GM12878 (cell line): ENCODE data around the gene SPIB. TPM values are rescaled to one million over a fixed set of nuclear protein-coding genes. Genes with fewer than 3 reads are reported as not detected.

Source experiments
- ATAC-seq: fragments of 200-7000 bp; cut with Tn5 transposase; 3 replicates; pipeline ENCODE4 v1.9.1; 2020; ENCODE audit warnings: mild to moderate bottlenecking, moderate library complexity
- BruUV-seq: library from RNA; stranded (reverse); fragments of 400-500 nt; replicated peaks from 2 replicates; lab custom pipeline; 2021; lab: Mats Ljungman, UMichigan
- CTCF ChIA-PET: fragments of 300-600 bp; sonication (Branson Sonifier 250); formaldehyde crosslinking; extraction: SDS; loops from one replicate; lab custom pipeline; 2021; ENCODE audit warnings: inconsistent platforms; lab: Yijun Ruan, JAX
- POLR2A ChIA-PET: fragments of 350-600 bp; formaldehyde crosslinking; extraction: SDS; loops from one replicate; lab custom pipeline; 2021; ENCODE audit warnings: inconsistent platforms; lab: Charles Lee
- RAD21 ChIA-PET: fragments of 300-600 bp; sonication (Branson Sonifier 250); formaldehyde crosslinking; loops from one replicate; lab custom pipeline; 2023; ENCODE audit warnings: antibody characterized with exemption; ENCODE audit not compliant: unreplicated experiment; lab: Charles Lee
- SMC1A ChIA-PET: fragments of 300-600 bp; sonication (Branson Sonifier 250); formaldehyde crosslinking; loops from one replicate; lab custom pipeline; 2023; ENCODE audit not compliant: unreplicated experiment, uncharacterized antibody; lab: Charles Lee
- DNase-seq: peaks from one replicate; pipeline ENCODE4 v3.0.0-alpha.2; 2011; ENCODE audit warnings: low read depth, low spot score
- FAIRE-seq: peaks from 3 replicates; lab custom pipeline; 2011; peaks lifted over from hg19 to GRCh38; lab: Jason Lieb, UNC
- H2AFZ ChIP-seq: 2 replicates; pipeline ENCODE4 v1.6.0; 2011; ENCODE audit warnings: low read depth, low read length, control low read depth; ENCODE audit not compliant: control insufficient read depth
- H3K27ac ChIP-seq: 2 replicates; pipeline ENCODE4 v1.5.1; 2011; ENCODE audit warnings: control low read depth; ENCODE audit not compliant: control insufficient read depth, insufficient read depth
- H3K27me3 ChIP-seq, 2 experiments: replicated peaks in 1 of 2; 2 replicates each; pipeline versions ENCODE4 v1.6.0 to v1.6.1; 2011; ENCODE audit warnings: low read length in 1 of 2; ENCODE audit not compliant: control insufficient read depth in 2 of 2, insufficient read depth in 2 of 2
- H3K36me3 ChIP-seq, 2 experiments: 2 replicates each; pipeline ENCODE4 v1.5.1; 2011; ENCODE audit warnings: low read length in 1 of 2; ENCODE audit not compliant: control insufficient read depth in 2 of 2, insufficient read depth in 2 of 2
- H3K4me1 ChIP-seq: 2 replicates; pipeline ENCODE4 v1.6.1; 2011; ENCODE audit warnings: mild to moderate bottlenecking, low read length, moderate library complexity, mixed read lengths; ENCODE audit not compliant: control insufficient read depth, insufficient read depth
- H3K4me2 ChIP-seq: 2 replicates; pipeline ENCODE4 v1.6.0; 2011; ENCODE audit warnings: control low read depth; ENCODE audit not compliant: control insufficient read depth, insufficient read depth
- H3K4me3 ChIP-seq: fragments of 200-600 bp; sonication (generic); 2 replicates; pipeline ENCODE4 v1.5.1; 2016
- H3K79me2 ChIP-seq: 2 replicates; pipeline ENCODE4 v1.6.0; 2011; ENCODE audit warnings: low read length; ENCODE audit not compliant: control insufficient read depth, insufficient read depth
- H3K9ac ChIP-seq: 2 replicates; pipeline ENCODE4 v1.8.0; 2011; ENCODE audit warnings: low read length, control low read depth, mixed read lengths; ENCODE audit not compliant: control insufficient read depth, insufficient read depth
- H3K9me3 ChIP-seq: replicated peaks from 3 replicates; pipeline ENCODE4 v1.5.1; 2011; ENCODE audit warnings: mild to moderate bottlenecking, low read length; ENCODE audit not compliant: control insufficient read depth, insufficient read depth
- H4K20me1 ChIP-seq: 2 replicates; pipeline ENCODE4 v1.6.0; 2011; ENCODE audit not compliant: control insufficient read depth, insufficient read depth
- EP300 ChIP-seq, 2 experiments: fragments of 150-350 bp in 1 of 2; IDR thresholded peaks; 2 replicates each; pipeline ENCODE4 v1.6.1; 2011 to 2012; ENCODE audit warnings: low read depth in 2 of 2, low read length in 2 of 2, borderline replicate concordance in 1 of 2, improper control_type of control experiment in 1 of 2, inconsistent platforms in 1 of 2; ENCODE audit not compliant: control insufficient read depth in 1 of 2
- FOXK2 ChIP-seq: fragments of 450-650 bp; IDR thresholded peaks from 2 replicates; pipeline ENCODE4 v1.6.1; 2017; ENCODE audit warnings: mild to moderate bottlenecking, moderate library complexity
- NRF1 ChIP-seq: conservative IDR thresholded peaks from 2 replicates; pipeline ENCODE4 v1.6.1; 2011; ENCODE audit warnings: mild to moderate bottlenecking, low read depth, low read length, improper control_type of control experiment
- PAX8 ChIP-seq: fragments of 450-650 bp; IDR thresholded peaks from 2 replicates; pipeline ENCODE4 v1.6.1; 2017; ENCODE audit warnings: mild to moderate bottlenecking, moderate library complexity
- SMAD1 ChIP-seq: fragments of 450-650 bp; IDR thresholded peaks from 2 replicates; pipeline ENCODE4 v1.6.1; 2018; ENCODE audit warnings: mild to moderate bottlenecking, low read depth; ENCODE audit not compliant: partially characterized antibody
- SMC3 ChIP-seq: IDR thresholded peaks from 2 replicates; pipeline ENCODE4 v1.6.1; 2011; ENCODE audit warnings: low read length, improper control_type of control experiment, borderline replicate concordance
- SRF ChIP-seq, 2 experiments: IDR thresholded peaks; 2 replicates each; pipeline ENCODE4 v1.6.1; 2011; ENCODE audit warnings: low read depth in 2 of 2, low read length in 2 of 2, mild to moderate bottlenecking in 1 of 2, moderate library complexity in 1 of 2
- WGBS: methylation state at CpG from one replicate; pipeline ENCODE4 v1.1.6; 2016; ENCODE audit warnings: low lambda C conversion rate; ENCODE audit not compliant: insufficient replicate concordance, insufficient coverage; ENCODE audit errors: missing lambda C conversion rate; 5-methylcytosine and 5-hydroxymethylcytosine counted together
- in situ Hi-C: fragments of 300-500 bp; cut with MboI; formaldehyde crosslinking; loops from 9 replicates; pipeline ENCODE4 v1.14.3; 2018; ENCODE audit warnings: mixed read lengths
- intact Hi-C: fragments of 100-400 bp; cut with micrococcal nuclease; formaldehyde crosslinking; loops from one replicate; pipeline ENCODE4 v1.14.2; 2022; ENCODE audit not compliant: unreplicated experiment
- polyA plus RNA-seq, 11 experiments: library from polyadenylated mRNA; depleted of rRNA in 4 of 11; unstranded in 6 of 11; stranded (reverse) in 5 of 11; fragments of >200 nt; fragmentation: Nextera tagmentation in 4 of 11; fragmentation: Illumina TruSeq in 1 of 11; extraction: Ambion mirVana in 4 of 11; extraction: Trizol in 1 of 11; gene quantifications; 1 replicate in 1 of 11; 2 replicates in 10 of 11; pipeline versions ENCODE4 v1.2.1 to v1.2.3, GENCODE V29; 2011 to 2016; ENCODE audit warnings: inconsistent platforms in 2 of 11, missing spikeins in 2 of 11, low read depth in 1 of 11
- total RNA-seq, 4 experiments: library from RNA; depleted of rRNA in 3 of 4; stranded (reverse); fragments of >200 nt in 3 of 4; fragmentation: Illumina TruSeq in 1 of 4; extraction: Trizol in 1 of 4; gene quantifications; 2 replicates each; pipeline versions ENCODE4 v1.2.1 to v1.2.3, GENCODE V29; 2013 to 2021
- TF ChIP-seq, protein P1 (sequence below), 3 experiments: IDR thresholded peaks in 2 of 3; conservative IDR thresholded peaks in 1 of 3; 2 replicates each; pipeline ENCODE4 v1.5.1; 2011; ENCODE audit warnings: low read depth in 3 of 3, low read length in 3 of 3, mild to moderate bottlenecking in 3 of 3, control low read depth in 2 of 3, moderate library complexity in 2 of 3, inconsistent platforms in 1 of 3, mixed read lengths in 1 of 3; ENCODE audit not compliant: control insufficient read depth in 2 of 3, insufficient read depth in 1 of 3; ENCODE audit errors: extremely low read depth in 1 of 3
- TF ChIP-seq, protein P2 (sequence below): fragments of 450-650 bp; IDR thresholded peaks from 2 replicates; pipeline ENCODE4 v1.6.1; 2017; ENCODE audit warnings: mild to moderate bottlenecking
- TF ChIP-seq, protein P3 (sequence below): fragments of 450-650 bp; IDR thresholded peaks from 2 replicates; pipeline ENCODE4 v1.6.1; 2017; ENCODE audit warnings: antibody characterized with exemption, mild to moderate bottlenecking, moderate library complexity
- TF ChIP-seq, protein P4 (sequence below): IDR thresholded peaks from 2 replicates; pipeline ENCODE4 v1.6.1; 2012; ENCODE audit warnings: low read length, inconsistent platforms

The SPIB gene
- total and polyA plus RNA-seq, 10 of the 15 experiments (the other 5 are each of a cell fraction or from before 2014, with no cell fraction given) = 3.5 to 123 (median 56.0) TPM

DNA sequence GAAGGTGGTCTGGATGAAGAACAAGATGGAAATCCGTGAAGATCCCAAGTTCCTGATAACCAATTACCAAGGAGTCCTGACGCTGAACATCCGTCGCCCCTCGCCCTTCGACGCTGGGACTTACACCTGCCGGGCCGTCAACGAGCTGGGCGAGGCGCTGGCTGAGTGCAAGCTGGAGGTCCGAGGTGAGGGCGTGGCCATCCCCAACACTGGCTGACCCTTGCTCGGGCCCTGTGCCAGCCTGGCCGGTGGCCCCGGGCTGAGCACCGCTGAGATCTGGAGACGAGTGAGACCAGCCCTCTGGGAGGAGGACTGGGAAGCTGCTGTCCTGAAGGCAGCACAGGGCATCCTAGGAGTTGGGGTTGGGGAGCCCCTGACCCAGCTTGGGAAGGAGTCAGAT is 45.6 kb downstream of the SPIB start:
- ATAC-seq (no peak), FAIRE-seq (no peak), DNase-seq (no peak)
- RAD21 ChIA-PET = interaction anchor here (1.0 to 1.3 kb wide), 2 partner anchors 96 to 107 kb away, joined by 3 read pairs; no protein-coding TSS in a partner anchor
- TF ChIP-seq, protein P1, sequence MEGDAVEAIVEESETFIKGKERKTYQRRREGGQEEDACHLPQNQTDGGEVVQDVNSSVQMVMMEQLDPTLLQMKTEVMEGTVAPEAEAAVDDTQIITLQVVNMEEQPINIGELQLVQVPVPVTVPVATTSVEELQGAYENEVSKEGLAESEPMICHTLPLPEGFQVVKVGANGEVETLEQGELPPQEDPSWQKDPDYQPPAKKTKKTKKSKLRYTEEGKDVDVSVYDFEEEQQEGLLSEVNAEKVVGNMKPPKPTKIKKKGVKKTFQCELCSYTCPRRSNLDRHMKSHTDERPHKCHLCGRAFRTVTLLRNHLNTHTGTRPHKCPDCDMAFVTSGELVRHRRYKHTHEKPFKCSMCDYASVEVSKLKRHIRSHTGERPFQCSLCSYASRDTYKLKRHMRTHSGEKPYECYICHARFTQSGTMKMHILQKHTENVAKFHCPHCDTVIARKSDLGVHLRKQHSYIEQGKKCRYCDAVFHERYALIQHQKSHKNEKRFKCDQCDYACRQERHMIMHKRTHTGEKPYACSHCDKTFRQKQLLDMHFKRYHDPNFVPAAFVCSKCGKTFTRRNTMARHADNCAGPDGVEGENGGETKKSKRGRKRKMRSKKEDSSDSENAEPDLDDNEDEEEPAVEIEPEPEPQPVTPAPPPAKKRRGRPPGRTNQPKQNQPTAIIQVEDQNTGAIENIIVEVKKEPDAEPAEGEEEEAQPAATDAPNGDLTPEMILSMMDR (IDR thresholded peaks at IDR 0.05 in 2 of 3, conservative IDR thresholded peaks at IDR 0.05 in 1 of 3; ENCODE audit: control insufficient read depth in 2 of 3, extremely low read depth in 1 of 3, insufficient read depth in 1 of 3, low read depth in 3 of 3, low read length in 3 of 3) = no peak
- TF ChIP-seq, protein P2, sequence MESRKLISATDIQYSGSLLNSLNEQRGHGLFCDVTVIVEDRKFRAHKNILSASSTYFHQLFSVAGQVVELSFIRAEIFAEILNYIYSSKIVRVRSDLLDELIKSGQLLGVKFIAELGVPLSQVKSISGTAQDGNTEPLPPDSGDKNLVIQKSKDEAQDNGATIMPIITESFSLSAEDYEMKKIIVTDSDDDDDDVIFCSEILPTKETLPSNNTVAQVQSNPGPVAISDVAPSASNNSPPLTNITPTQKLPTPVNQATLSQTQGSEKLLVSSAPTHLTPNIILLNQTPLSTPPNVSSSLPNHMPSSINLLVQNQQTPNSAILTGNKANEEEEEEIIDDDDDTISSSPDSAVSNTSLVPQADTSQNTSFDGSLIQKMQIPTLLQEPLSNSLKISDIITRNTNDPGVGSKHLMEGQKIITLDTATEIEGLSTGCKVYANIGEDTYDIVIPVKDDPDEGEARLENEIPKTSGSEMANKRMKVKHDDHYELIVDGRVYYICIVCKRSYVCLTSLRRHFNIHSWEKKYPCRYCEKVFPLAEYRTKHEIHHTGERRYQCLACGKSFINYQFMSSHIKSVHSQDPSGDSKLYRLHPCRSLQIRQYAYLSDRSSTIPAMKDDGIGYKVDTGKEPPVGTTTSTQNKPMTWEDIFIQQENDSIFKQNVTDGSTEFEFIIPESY = no peak
- no peak for TF ChIP-seq SRF (IDR thresholded peaks at IDR 0.05; ENCODE audit: low read depth in 2 of 2, low read length in 2 of 2)
- TF ChIP-seq PAX8 = no peak
- TF ChIP-seq SMC3 = no peak
- TF ChIP-seq EP300 (IDR thresholded peaks at IDR 0.05; ENCODE audit: borderline replicate concordance in 1 of 2, control insufficient read depth in 1 of 2, low read depth in 2 of 2, low read length in 2 of 2) = no peak
- TF ChIP-seq FOXK2 = no peak
- no peak for TF ChIP-seq NRF1
- TF ChIP-seq SMAD1 = no peak
- TF ChIP-seq, protein P3, sequence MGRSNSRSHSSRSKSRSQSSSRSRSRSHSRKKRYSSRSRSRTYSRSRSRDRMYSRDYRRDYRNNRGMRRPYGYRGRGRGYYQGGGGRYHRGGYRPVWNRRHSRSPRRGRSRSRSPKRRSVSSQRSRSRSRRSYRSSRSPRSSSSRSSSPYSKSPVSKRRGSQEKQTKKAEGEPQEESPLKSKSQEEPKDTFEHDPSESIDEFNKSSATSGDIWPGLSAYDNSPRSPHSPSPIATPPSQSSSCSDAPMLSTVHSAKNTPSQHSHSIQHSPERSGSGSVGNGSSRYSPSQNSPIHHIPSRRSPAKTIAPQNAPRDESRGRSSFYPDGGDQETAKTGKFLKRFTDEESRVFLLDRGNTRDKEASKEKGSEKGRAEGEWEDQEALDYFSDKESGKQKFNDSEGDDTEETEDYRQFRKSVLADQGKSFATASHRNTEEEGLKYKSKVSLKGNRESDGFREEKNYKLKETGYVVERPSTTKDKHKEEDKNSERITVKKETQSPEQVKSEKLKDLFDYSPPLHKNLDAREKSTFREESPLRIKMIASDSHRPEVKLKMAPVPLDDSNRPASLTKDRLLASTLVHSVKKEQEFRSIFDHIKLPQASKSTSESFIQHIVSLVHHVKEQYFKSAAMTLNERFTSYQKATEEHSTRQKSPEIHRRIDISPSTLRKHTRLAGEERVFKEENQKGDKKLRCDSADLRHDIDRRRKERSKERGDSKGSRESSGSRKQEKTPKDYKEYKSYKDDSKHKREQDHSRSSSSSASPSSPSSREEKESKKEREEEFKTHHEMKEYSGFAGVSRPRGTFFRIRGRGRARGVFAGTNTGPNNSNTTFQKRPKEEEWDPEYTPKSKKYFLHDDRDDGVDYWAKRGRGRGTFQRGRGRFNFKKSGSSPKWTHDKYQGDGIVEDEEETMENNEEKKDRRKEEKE = no peak
- TF ChIP-seq, protein P4, sequence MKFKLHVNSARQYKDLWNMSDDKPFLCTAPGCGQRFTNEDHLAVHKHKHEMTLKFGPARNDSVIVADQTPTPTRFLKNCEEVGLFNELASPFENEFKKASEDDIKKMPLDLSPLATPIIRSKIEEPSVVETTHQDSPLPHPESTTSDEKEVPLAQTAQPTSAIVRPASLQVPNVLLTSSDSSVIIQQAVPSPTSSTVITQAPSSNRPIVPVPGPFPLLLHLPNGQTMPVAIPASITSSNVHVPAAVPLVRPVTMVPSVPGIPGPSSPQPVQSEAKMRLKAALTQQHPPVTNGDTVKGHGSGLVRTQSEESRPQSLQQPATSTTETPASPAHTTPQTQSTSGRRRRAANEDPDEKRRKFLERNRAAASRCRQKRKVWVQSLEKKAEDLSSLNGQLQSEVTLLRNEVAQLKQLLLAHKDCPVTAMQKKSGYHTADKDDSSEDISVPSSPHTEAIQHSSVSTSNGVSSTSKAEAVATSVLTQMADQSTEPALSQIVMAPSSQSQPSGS = no peak
- SMC1A ChIA-PET = no interaction called here
- Histone ChIP-seq H3K27ac (no peak overlapping the region), H3K4me1 (peaks cover 20% of the 10 kb centered on the region), H2AFZ (no peak overlapping the region), H4K20me1 (no peaks in the 10 kb centered on the region), H3K4me3 (no peak overlapping the region), H3K9ac (no peak overlapping the region), H3K9me3 (no peaks in the 10 kb centered on the region), H3K36me3 (no peaks in the 10 kb centered on the region), H3K4me2 (no peak overlapping the region), H3K79me2 (no peaks in the 10 kb centered on the region), H3K27me3 (no peaks in the 10 kb centered on the region)
- intact Hi-C loops = no loop called here
- CTCF ChIA-PET = interaction anchor here (0.8 to 1.7 kb wide), 3 partner anchors 15 to 107 kb away, joined by 3 to 5 read pairs (median 3); partner anchors contain the start of gene JOSD2
- POLR2A ChIA-PET = interaction anchor here (0.6 kb wide), 1 partner anchor 48 kb away, joined by 4 read pairs; no protein-coding TSS in a partner anchor
- in situ Hi-C loops = loop anchor here (5.0 kb wide), 1 partner anchor 97 kb away; the partner anchor contains the start of gene NAPSA
- 55% methylated on average over 19 of the region's 19 CpGs for WGBS
- BruUV-seq = no TSS peak
